Mesendoderm (in vitro differentiated cells): ENCODE data around the gene SULT2B1.
A peak's percentile ranks its signal among the peaks of the same experiment; 100 is the strongest.
"Not testable (repeated sequence)": the region's sequence is repeated elsewhere in the genome, so short reads cannot be mapped to it uniquely, and the experiment has no call there.

Experiments
- DNase-seq: peaks from one replicate; pipeline ENCODE4 v3.0.0; 2013
- H2AK5ac ChIP-seq: 2 replicates; pipeline ENCODE4 v1.6.1; 2013; ENCODE audit warnings: low read length, inconsistent platforms
- H2BK120ac ChIP-seq: 2 replicates; pipeline ENCODE4 v1.6.1; 2013; ENCODE audit warnings: low read depth, mild to moderate bottlenecking, low read length, moderate library complexity, mixed read lengths
- H2BK15ac ChIP-seq: replicated peaks from 2 replicates; pipeline ENCODE4 v1.6.1; 2013; ENCODE audit warnings: low read depth, mild to moderate bottlenecking, moderate library complexity
- H2BK5ac ChIP-seq: 2 replicates; pipeline ENCODE4 v1.6.1; 2013; ENCODE audit warnings: low read length, inconsistent platforms
- H3K18ac ChIP-seq: 2 replicates; pipeline ENCODE4 v1.6.1; 2013; ENCODE audit warnings: mild to moderate bottlenecking, low read length, mixed read lengths
- H3K23ac ChIP-seq: one replicate; pipeline ENCODE4 v1.6.1; 2013; ENCODE audit warnings: low read length
- H3K27ac ChIP-seq: 2 replicates; pipeline ENCODE4 v1.5.1; 2013; ENCODE audit warnings: low read depth, mild to moderate bottlenecking, inconsistent platforms, low read length, moderate library complexity
- H3K27me3 ChIP-seq: 2 replicates; pipeline ENCODE4 v1.6.1; 2013; ENCODE audit warnings: low read length, control low read depth, mild to moderate bottlenecking, inconsistent platforms; ENCODE audit not compliant: insufficient read depth, poor library complexity
- H3K36me3 ChIP-seq: 2 replicates; pipeline ENCODE4 v1.6.1; 2013; ENCODE audit warnings: low read length, inconsistent platforms; ENCODE audit not compliant: control insufficient read depth, insufficient read depth
- H3K4ac ChIP-seq: one replicate; pipeline ENCODE4 v1.6.1; 2013; ENCODE audit warnings: low read depth, mild to moderate bottlenecking, low read length, moderate library complexity
- H3K4me1 ChIP-seq: 2 replicates; pipeline ENCODE4 v1.6.1; 2013; ENCODE audit warnings: low read depth, low read length, inconsistent platforms; ENCODE audit not compliant: control insufficient read depth
- H3K4me2 ChIP-seq: 2 replicates; pipeline ENCODE4 v1.6.1; 2013; ENCODE audit warnings: low read length
- H3K4me3 ChIP-seq: 2 replicates; pipeline ENCODE4 v1.5.1; 2013; ENCODE audit warnings: mild to moderate bottlenecking, low read length
- H3K56ac ChIP-seq: one replicate; pipeline ENCODE4 v1.6.1; 2013; ENCODE audit warnings: low read length
- H3K79me1 ChIP-seq: 2 replicates; pipeline ENCODE4 v1.6.1; 2013; ENCODE audit warnings: low read length, inconsistent platforms
- H3K79me2 ChIP-seq: 2 replicates; pipeline ENCODE4 v1.6.1; 2013; ENCODE audit warnings: mild to moderate bottlenecking, low read length; ENCODE audit not compliant: control insufficient read depth, insufficient read depth
- H3K9ac ChIP-seq: 2 replicates; pipeline ENCODE4 v1.6.1; 2013; ENCODE audit warnings: low read length, inconsistent platforms
- H4K5ac ChIP-seq: one replicate; pipeline ENCODE4 v1.6.1; 2013; ENCODE audit warnings: low read length
- H4K8ac ChIP-seq: one replicate; pipeline ENCODE4 v1.6.1; 2013; ENCODE audit warnings: low read depth, mild to moderate bottlenecking, control low read depth, low read length, moderate library complexity
- WGBS: extraction: QIAGEN DNeasy Blood & Tissue Kit; methylation state at CpG from one replicate; pipeline ENCODE4 v1.1.7; 2013; ENCODE audit warnings: low lambda C conversion rate, missing lambda C conversion rate; ENCODE audit not compliant: insufficient coverage; ENCODE audit errors: extremely low coverage; 5-methylcytosine and 5-hydroxymethylcytosine counted together

The SULT2B1 gene

GRCh38 chr19:48537541-48537940 is 14.4 kb upstream of the SULT2B1 start:
- Histone ChIP-seq H2AK5ac (no peak overlapping the region), H3K4me2 (no peak overlapping the region), H3K4ac (no peak overlapping the region), H2BK120ac (no peak overlapping the region), H3K27me3 (no peaks in the 10 kb centered on the region), H3K9ac (no peak overlapping the region), H2BK15ac (no peak overlapping the region), H3K56ac (no peak overlapping the region), H3K23ac (no peak overlapping the region), H4K5ac (no peak overlapping the region), H3K79me2 (no peaks in the 10 kb centered on the region), H4K8ac (no peak overlapping the region), H3K36me3 (no peaks in the 10 kb centered on the region), H2BK5ac (no peak overlapping the region), H3K4me3 (no peak overlapping the region), H3K4me1 (no peaks in the 10 kb centered on the region), H3K18ac (no peak overlapping the region), H3K79me1 (no peaks in the 10 kb centered on the region), H3K27ac (no peak overlapping the region)
- no CpG with 5 or more reads among the region's 7 CpGs for whole genome bisulfite sequencing
- no peak for DNase-seq

- not testable (repeated sequence) for DNase-seq, H3K56ac ChIP-seq, H2BK120ac ChIP-seq, H4K5ac ChIP-seq, H4K8ac ChIP-seq, H3K36me3 ChIP-seq, H3K27ac ChIP-seq, H2BK15ac ChIP-seq, H3K4me1 ChIP-seq, H3K18ac ChIP-seq, H2AK5ac ChIP-seq, H3K4ac ChIP-seq, H3K79me1 ChIP-seq, H3K23ac ChIP-seq, H3K79me2 ChIP-seq, H3K4me3 ChIP-seq, H2BK5ac ChIP-seq, H3K4me2 ChIP-seq, H3K9ac ChIP-seq, H3K27me3 ChIP-seq
- no CpG with 5 or more reads among the region's 8 CpGs for WGBS
These were observed 13.9 kb upstream of the SULT2B1 start for GRCh38 chr19:48538057-48538456.

DNA sequence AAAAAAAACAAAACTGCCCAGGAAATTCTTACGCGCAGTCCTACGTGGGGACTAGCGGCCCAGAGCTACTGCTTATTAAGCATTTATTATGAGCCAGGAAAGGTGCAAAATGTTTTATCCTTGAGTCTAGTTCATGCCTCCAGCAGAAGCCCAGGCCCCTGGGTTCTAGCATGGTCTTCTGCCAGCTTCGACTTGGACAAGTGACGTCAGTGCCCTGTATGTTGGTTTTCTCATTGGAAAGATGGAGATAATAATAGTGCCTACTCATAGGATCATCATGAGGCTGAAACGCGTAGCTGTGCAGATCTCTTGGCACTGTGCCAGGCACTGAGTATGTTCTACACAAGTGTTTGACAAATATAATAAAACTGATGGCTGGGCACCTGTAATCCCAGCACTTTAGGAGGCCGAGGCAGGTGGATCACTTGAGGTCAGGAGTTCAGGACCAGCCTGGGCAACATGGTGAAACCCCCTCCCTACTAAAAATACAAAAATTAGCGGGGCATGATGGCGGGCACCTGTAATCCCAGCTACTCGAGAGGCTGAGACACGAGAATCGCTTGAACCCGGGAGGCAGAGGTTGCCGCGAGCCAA is 12.4 kb upstream of the SULT2B1 start:
- no peaks in the 10 kb centered on the region for H3K4me1 ChIP-seq
- no CpG with 5 or more reads among the region's 17 CpGs for WGBS
- no peak overlapping the region for H3K56ac ChIP-seq
- H3K79me2 ChIP-seq, result no peaks in the 10 kb centered on the region
- no peak overlapping the region for H4K8ac ChIP-seq
- H2AK5ac ChIP-seq, result no peak overlapping the region
- H3K4ac ChIP-seq, result no peak overlapping the region
- no peaks in the 10 kb centered on the region for H3K36me3 ChIP-seq
- H3K9ac ChIP-seq, result no peak overlapping the region
- no peak overlapping the region for H3K4me2 ChIP-seq
- no peak overlapping the region for H4K5ac ChIP-seq
- no peak overlapping the region for H2BK15ac ChIP-seq
- no peak overlapping the region for H2BK120ac ChIP-seq
- H3K27me3 ChIP-seq, result no peaks in the 10 kb centered on the region
- no peak overlapping the region for H3K4me3 ChIP-seq
- no peak overlapping the region for H3K18ac ChIP-seq
- DNase-seq, result no peak
- no peak overlapping the region for H3K27ac ChIP-seq
- H2BK5ac ChIP-seq, result no peak overlapping the region
- H3K79me1 ChIP-seq, result no peaks in the 10 kb centered on the region
- no peak overlapping the region for H3K23ac ChIP-seq

DNA sequence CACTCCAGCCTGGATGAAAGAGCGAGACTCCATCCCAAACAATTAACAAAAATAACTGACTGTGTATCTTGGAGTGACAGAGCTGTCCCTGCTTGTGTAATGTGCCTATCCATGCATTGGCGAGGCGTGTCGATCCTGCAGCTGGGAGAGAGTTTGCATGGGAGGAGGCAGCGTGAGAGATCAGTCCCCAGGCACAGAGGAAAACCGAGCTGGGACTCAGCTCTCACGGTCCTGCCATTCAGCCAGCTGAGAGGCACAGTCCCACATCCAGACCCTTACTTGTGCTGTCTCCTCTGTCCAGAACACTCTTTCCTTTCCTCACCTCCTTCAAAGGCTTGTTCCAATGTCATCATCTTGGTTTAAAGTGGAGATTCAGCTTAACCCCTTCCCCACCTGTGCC is 11.9 kb upstream of the SULT2B1 start:
- no peak overlapping the region for H3K4me2 ChIP-seq
- H3K4me1 ChIP-seq, result no peaks in the 10 kb centered on the region
- no peak overlapping the region for H3K9ac ChIP-seq
- WGBS, result no CpG with 5 or more reads among the region's 7 CpGs
- no peak overlapping the region for H3K56ac ChIP-seq
- H4K8ac ChIP-seq, result no peak overlapping the region
- H4K5ac ChIP-seq, result no peak overlapping the region
- no peak overlapping the region for H3K18ac ChIP-seq
- no peaks in the 10 kb centered on the region for H3K79me1 ChIP-seq
- H3K79me2 ChIP-seq, result no peaks in the 10 kb centered on the region
- H3K36me3 ChIP-seq, result no peaks in the 10 kb centered on the region
- H3K23ac ChIP-seq, result no peak overlapping the region
- H3K4me3 ChIP-seq, result no peak overlapping the region
- no peak overlapping the region for H2BK120ac ChIP-seq
- H2AK5ac ChIP-seq, result no peak overlapping the region
- H2BK15ac ChIP-seq, result no peak overlapping the region
- H3K27ac ChIP-seq, result no peak overlapping the region
- no peaks in the 10 kb centered on the region for H3K27me3 ChIP-seq
- H2BK5ac ChIP-seq, result no peak overlapping the region
- H3K4ac ChIP-seq, result no peak overlapping the region
- no peak for DNase-seq

GRCh38 chr19:48541813-48542212 is 10.2 kb upstream of the SULT2B1 start:
- no peak overlapping the region for H4K5ac ChIP-seq
- no peak overlapping the region for H3K4ac ChIP-seq
- H3K4me2 ChIP-seq, result no peak overlapping the region
- no peak for DNase-seq
- no peaks in the 10 kb centered on the region for H3K36me3 ChIP-seq
- no peaks in the 10 kb centered on the region for H3K79me1 ChIP-seq
- no peak overlapping the region for H3K18ac ChIP-seq
- H3K27ac ChIP-seq, result no peak overlapping the region
- no peak overlapping the region for H3K23ac ChIP-seq
- no peaks in the 10 kb centered on the region for H3K27me3 ChIP-seq
- H2BK5ac ChIP-seq, result no peak overlapping the region
- H2AK5ac ChIP-seq, result no peak overlapping the region
- H3K4me3 ChIP-seq, result no peak overlapping the region
- H3K56ac ChIP-seq, result no peak overlapping the region
- H3K9ac ChIP-seq, result no peak overlapping the region
- no CpG with 5 or more reads among the region's 6 CpGs for WGBS
- H3K79me2 ChIP-seq, result no peaks in the 10 kb centered on the region
- no peak overlapping the region for H2BK120ac ChIP-seq
- no peak overlapping the region for H4K8ac ChIP-seq
- no peaks in the 10 kb centered on the region for H3K4me1 ChIP-seq
- no peak overlapping the region for H2BK15ac ChIP-seq

GRCh38 chr19:48543121-48543710 is 8.8 kb upstream of the SULT2B1 start:
- peak; percentile 50 for DNase-seq
- no peaks in the 10 kb centered on the region for H3K79me2 ChIP-seq
- peak overlapping the region; percentile 1 for H3K4ac ChIP-seq
- no peak overlapping the region for H4K5ac ChIP-seq
- no peak overlapping the region for H2BK5ac ChIP-seq
- no peak overlapping the region for H3K4me2 ChIP-seq
- H4K8ac ChIP-seq, result no peak overlapping the region
- no peak overlapping the region for H3K27ac ChIP-seq
- H2AK5ac ChIP-seq, result no peak overlapping the region
- no peak overlapping the region for H3K23ac ChIP-seq
- H3K4me3 ChIP-seq, result no peak overlapping the region
- no peak overlapping the region for H3K18ac ChIP-seq
- no peaks in the 10 kb centered on the region for H3K27me3 ChIP-seq
- H3K79me1 ChIP-seq, result no peaks in the 10 kb centered on the region
- H3K4me1 ChIP-seq, result no peaks in the 10 kb centered on the region
- H3K36me3 ChIP-seq, result no peaks in the 10 kb centered on the region
- WGBS, result no CpG with 5 or more reads among the region's 19 CpGs
- no peak overlapping the region for H2BK15ac ChIP-seq
- peak overlapping the region; percentile 56 for H3K56ac ChIP-seq
- H2BK120ac ChIP-seq, result no peak overlapping the region
- H3K9ac ChIP-seq, result no peak overlapping the region
